H9 (cell line): Measurements from ENCODE around the gene ADAMTS17. TPM values are rescaled to one million over a fixed set of nuclear protein-coding genes. Genes with fewer than 3 reads are reported as not detected.

Experiments used
- DNase-seq: peaks from one replicate; pipeline ENCODE4 v3.0.0-alpha.2; 2017
- H2AFZ ChIP-seq: one replicate; pipeline ENCODE4 v1.6.1; 2013; ENCODE audit warnings: mild to moderate bottlenecking, low read length, control low read depth, moderate library complexity
- H2AK5ac ChIP-seq: 2 replicates; pipeline ENCODE4 v1.6.1; 2013; ENCODE audit warnings: low read length, control low read depth, mixed read lengths; ENCODE audit not compliant: insufficient read length
- H2BK120ac ChIP-seq: one replicate; pipeline ENCODE4 v1.6.1; 2013; ENCODE audit warnings: low read depth, mild to moderate bottlenecking, low read length, control low read depth, inconsistent platforms; ENCODE audit not compliant: poor library complexity, severe bottlenecking
- H2BK12ac ChIP-seq: 2 replicates; pipeline ENCODE4 v1.6.1; 2013; ENCODE audit warnings: low read length, control low read depth, mixed read lengths, low read depth; ENCODE audit not compliant: insufficient read length
- H2BK15ac ChIP-seq: 2 replicates; pipeline ENCODE4 v1.6.1; 2013; ENCODE audit warnings: low read depth, low read length, control low read depth
- H2BK20ac ChIP-seq: one replicate; pipeline ENCODE4 v1.6.1; 2013; ENCODE audit warnings: low read depth, mild to moderate bottlenecking, low read length, control low read depth, inconsistent platforms; ENCODE audit not compliant: poor library complexity, severe bottlenecking
- H2BK5ac ChIP-seq: 2 replicates; pipeline ENCODE4 v1.6.1; 2013; ENCODE audit warnings: low read length, control low read depth, mixed read lengths; ENCODE audit not compliant: insufficient read length
- H3K14ac ChIP-seq: 2 replicates; pipeline ENCODE4 v1.6.1; 2013; ENCODE audit warnings: low read length, control low read depth; ENCODE audit not compliant: insufficient read depth
- H3K18ac ChIP-seq: 2 replicates; pipeline ENCODE4 v1.6.1; 2013; ENCODE audit warnings: low read depth, mild to moderate bottlenecking, mixed read lengths, low read length, control low read depth; ENCODE audit not compliant: insufficient read length
- H3K23ac ChIP-seq: 2 replicates; pipeline ENCODE4 v1.6.1; 2013; ENCODE audit warnings: low read length, control low read depth, mixed read lengths, low read depth; ENCODE audit not compliant: insufficient read length
- H3K23me2 ChIP-seq: 2 replicates; pipeline ENCODE4 v1.6.1; 2013; ENCODE audit warnings: low read depth, mild to moderate bottlenecking, mixed read lengths, low read length, control low read depth; ENCODE audit not compliant: insufficient read length, poor library complexity, severe bottlenecking
- H3K27ac ChIP-seq: 2 replicates; pipeline ENCODE4 v1.5.1; 2013; ENCODE audit warnings: low read length, control low read depth, mixed read lengths, low read depth; ENCODE audit not compliant: insufficient read length
- H3K27me3 ChIP-seq: 2 replicates; pipeline ENCODE4 v1.6.1; 2013; ENCODE audit warnings: low read length, control low read depth, inconsistent platforms; ENCODE audit not compliant: insufficient read depth
- H3K4ac ChIP-seq: 2 replicates; pipeline ENCODE4 v1.6.1; 2013; ENCODE audit warnings: low read depth, mild to moderate bottlenecking, control low read depth, inconsistent platforms, low read length, moderate library complexity
- H3K4me1 ChIP-seq: 2 replicates; pipeline ENCODE4 v1.6.1; 2013; ENCODE audit warnings: low read length, control low read depth, inconsistent platforms; ENCODE audit not compliant: insufficient read depth
- H3K4me2 ChIP-seq: 2 replicates; pipeline ENCODE4 v1.6.1; 2013; ENCODE audit warnings: low read length, control low read depth, mixed read lengths; ENCODE audit not compliant: insufficient read length, insufficient read depth
- H3K56ac ChIP-seq: 2 replicates; pipeline ENCODE4 v1.6.1; 2013; ENCODE audit warnings: low read depth, mild to moderate bottlenecking, mixed read lengths, low read length, control low read depth; ENCODE audit not compliant: insufficient read length
- H3K79me1 ChIP-seq: 2 replicates; pipeline ENCODE4 v1.6.1; 2013; ENCODE audit warnings: low read depth, mild to moderate bottlenecking, moderate library complexity, low read length, control low read depth, inconsistent platforms; ENCODE audit not compliant: insufficient read depth, poor library complexity, severe bottlenecking
- H3K79me2 ChIP-seq: 2 replicates; pipeline ENCODE4 v1.6.1; 2013; ENCODE audit warnings: low read length, control low read depth, inconsistent platforms; ENCODE audit not compliant: insufficient read depth
- H3K9ac ChIP-seq: 2 replicates; pipeline ENCODE4 v1.6.1; 2013; ENCODE audit warnings: low read length, control low read depth, mixed read lengths; ENCODE audit not compliant: insufficient read length; ENCODE audit errors: extremely low read depth
- H3K9me3 ChIP-seq: one replicate; pipeline ENCODE4 v1.6.1; 2013; ENCODE audit warnings: low read depth, low read length, inconsistent platforms; ENCODE audit not compliant: control insufficient read depth
- H3T11ph ChIP-seq: one replicate; pipeline ENCODE4 v1.6.1; 2013; ENCODE audit warnings: mild to moderate bottlenecking, low read length, control low read depth, inconsistent platforms
- H4K20me1 ChIP-seq: one replicate; pipeline ENCODE4 v1.6.1; 2013; ENCODE audit not compliant: control insufficient read depth, insufficient read length, insufficient read depth
- H4K5ac ChIP-seq: 2 replicates; pipeline ENCODE4 v1.6.1; 2013; ENCODE audit warnings: low read depth, mild to moderate bottlenecking, mixed read lengths, low read length, control low read depth; ENCODE audit not compliant: insufficient read length
- H4K8ac ChIP-seq: replicated peaks from 2 replicates; pipeline ENCODE4 v1.6.1; 2013; ENCODE audit warnings: low read length, control low read depth, mixed read lengths, low read depth; ENCODE audit not compliant: insufficient read length
- H4K91ac ChIP-seq: 2 replicates; pipeline ENCODE4 v1.6.1; 2013; ENCODE audit warnings: low read depth, mild to moderate bottlenecking, moderate library complexity, mixed read lengths, low read length, control low read depth; ENCODE audit not compliant: insufficient read length
- H3K27ac Mint-ChIP-seq, 3 experiments: 2 replicates in 2 of 3; 3 replicates in 1 of 3; pipeline ENCODE4 v1.8.0; 2020 to 2021; ENCODE audit warnings: mixed read lengths in 3 of 3, mild to moderate bottlenecking in 1 of 3, moderate library complexity in 1 of 3
- H3K27me3 Mint-ChIP-seq: 2 replicates; pipeline ENCODE4 v1.8.0; 2021; ENCODE audit warnings: low read depth, mild to moderate bottlenecking, moderate library complexity, mixed read lengths
- H3K36me3 Mint-ChIP-seq, 3 experiments: 2 replicates in 2 of 3; 3 replicates in 1 of 3; pipeline ENCODE4 v1.8.0; 2020 to 2021; ENCODE audit warnings: low read depth in 3 of 3, mixed read lengths in 3 of 3; ENCODE audit not compliant: insufficient read depth in 1 of 3
- H3K4me1 Mint-ChIP-seq, 2 experiments: 2 replicates each; pipeline ENCODE4 v1.8.0; 2020; ENCODE audit warnings: mixed read lengths in 2 of 2
- H3K4me3 Mint-ChIP-seq, 2 experiments: 2 replicates in 1 of 2; 3 replicates in 1 of 2; pipeline ENCODE4 v1.8.0; 2020 to 2021; ENCODE audit warnings: mild to moderate bottlenecking in 2 of 2, mixed read lengths in 2 of 2, moderate library complexity in 1 of 2
- H3K9me3 Mint-ChIP-seq, 2 experiments: 2 replicates in 1 of 2; 3 replicates in 1 of 2; pipeline ENCODE4 v1.8.0; 2020; ENCODE audit warnings: mild to moderate bottlenecking in 2 of 2, mixed read lengths in 2 of 2, moderate library complexity in 1 of 2
- WGBS: extraction: QIAGEN DNeasy Blood & Tissue Kit; methylation state at CpG from one replicate; pipeline ENCODE4 v1.1.7; 2013; ENCODE audit warnings: missing lambda C conversion rate, low lambda C conversion rate, mixed read lengths; ENCODE audit not compliant: insufficient read length; ENCODE audit errors: extremely low coverage; 5-methylcytosine and 5-hydroxymethylcytosine counted together
- total RNA-seq: library from RNA; stranded (reverse); gene quantifications from 2 replicates; pipeline ENCODE4 v1.2.1, GENCODE V29; 2021
- TF ChIP-seq, protein P1 (sequence below): fragments of 200-600 bp; sonication (generic); conservative IDR thresholded peaks from 3 replicates; pipeline ENCODE4 v1.8.0; 2021; ENCODE audit warnings: antibody characterized with exemption, mild to moderate bottlenecking

Gene ADAMTS17
- total RNA-seq, 1 experiment from 2014 or later = 2.9 TPM

DNA sequence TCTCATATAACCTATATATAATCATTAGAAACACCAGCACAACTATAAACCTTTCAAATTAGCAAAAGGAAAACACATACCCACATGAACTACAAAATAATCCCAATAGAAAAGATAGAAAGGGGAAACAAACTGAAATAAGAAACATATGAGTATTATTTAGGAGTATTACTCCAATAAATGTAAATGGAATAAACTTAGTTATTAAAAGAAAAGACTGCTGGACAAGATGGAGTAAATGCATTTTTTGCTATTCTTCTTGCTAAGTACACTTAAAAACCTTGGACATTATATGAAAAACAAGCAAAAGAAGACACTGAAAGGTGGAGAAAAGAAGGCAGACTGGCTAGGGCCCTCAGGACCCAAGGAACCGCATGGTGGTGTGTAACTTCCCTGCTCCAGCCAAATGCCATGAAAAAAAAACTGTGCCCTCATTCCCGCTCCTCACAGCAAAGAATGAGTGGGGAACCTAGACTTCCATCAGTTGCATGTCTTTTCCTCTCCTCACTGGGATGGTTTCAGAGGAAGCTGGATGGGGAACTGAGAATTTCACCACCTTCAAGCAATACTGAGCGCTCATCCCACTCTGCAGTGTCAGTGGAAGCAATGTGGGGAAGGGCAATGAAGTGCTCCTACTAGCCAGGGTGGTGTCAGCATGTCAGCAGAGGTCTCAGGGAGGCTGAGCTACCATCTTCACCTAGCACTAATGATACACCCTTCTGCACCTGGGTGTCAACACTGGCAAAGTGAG, 43.7 kb upstream of the ADAMTS17 start:
- H3K27me3 ChIP-seq = no peaks in the 10 kb centered on the region
- no peak overlapping the region for H2BK20ac ChIP-seq
- no peak overlapping the region for H4K5ac ChIP-seq
- no peak overlapping the region for H3T11ph ChIP-seq
- no peaks in the 10 kb centered on the region for H3K79me2 ChIP-seq
- no peak overlapping the region for H3K56ac ChIP-seq
- Mint-ChIP-seq H3K4me3 (no peak overlapping the region), H3K27me3 (peaks cover 3% of the 10 kb centered on the region; the same call in 1 of the 2 replicates), H3K36me3 (peaks cover 17 to 39% (median 25%) of the 10 kb centered on the region in 3 experiments), H3K27ac (no peak overlapping the region), H3K4me1 (no peaks in the 10 kb centered on the region), H3K9me3 (peaks cover 65 to 66% of the 10 kb centered on the region in 2 experiments)
- H2BK15ac ChIP-seq = no peak overlapping the region
- H3K79me1 ChIP-seq = no peaks in the 10 kb centered on the region
- no peak overlapping the region for H3K14ac ChIP-seq
- DNase-seq = no peak
- TF ChIP-seq, protein P1, sequence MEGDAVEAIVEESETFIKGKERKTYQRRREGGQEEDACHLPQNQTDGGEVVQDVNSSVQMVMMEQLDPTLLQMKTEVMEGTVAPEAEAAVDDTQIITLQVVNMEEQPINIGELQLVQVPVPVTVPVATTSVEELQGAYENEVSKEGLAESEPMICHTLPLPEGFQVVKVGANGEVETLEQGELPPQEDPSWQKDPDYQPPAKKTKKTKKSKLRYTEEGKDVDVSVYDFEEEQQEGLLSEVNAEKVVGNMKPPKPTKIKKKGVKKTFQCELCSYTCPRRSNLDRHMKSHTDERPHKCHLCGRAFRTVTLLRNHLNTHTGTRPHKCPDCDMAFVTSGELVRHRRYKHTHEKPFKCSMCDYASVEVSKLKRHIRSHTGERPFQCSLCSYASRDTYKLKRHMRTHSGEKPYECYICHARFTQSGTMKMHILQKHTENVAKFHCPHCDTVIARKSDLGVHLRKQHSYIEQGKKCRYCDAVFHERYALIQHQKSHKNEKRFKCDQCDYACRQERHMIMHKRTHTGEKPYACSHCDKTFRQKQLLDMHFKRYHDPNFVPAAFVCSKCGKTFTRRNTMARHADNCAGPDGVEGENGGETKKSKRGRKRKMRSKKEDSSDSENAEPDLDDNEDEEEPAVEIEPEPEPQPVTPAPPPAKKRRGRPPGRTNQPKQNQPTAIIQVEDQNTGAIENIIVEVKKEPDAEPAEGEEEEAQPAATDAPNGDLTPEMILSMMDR = no peak
- no peak overlapping the region for H3K18ac ChIP-seq
- H3K9ac ChIP-seq = no peak overlapping the region
- no peak overlapping the region for H2BK12ac ChIP-seq
- no peak overlapping the region for H3K23ac ChIP-seq
- no peak overlapping the region for H3K27ac ChIP-seq
- no peak overlapping the region for H2BK5ac ChIP-seq
- no peak overlapping the region for H3K4me2 ChIP-seq
- no peak overlapping the region for H4K91ac ChIP-seq
- whole genome bisulfite sequencing = no CpG with 5 or more reads among the region's 3 CpGs
- no peak overlapping the region for H4K8ac ChIP-seq
- H3K9me3 ChIP-seq = peaks cover 26% of the 10 kb centered on the region
- H3K4ac ChIP-seq = no peak overlapping the region
- H2AK5ac ChIP-seq = no peak overlapping the region
- H2BK120ac ChIP-seq = no peak overlapping the region
- H3K23me2 ChIP-seq = no peaks in the 10 kb centered on the region
- no peaks in the 10 kb centered on the region for H4K20me1 ChIP-seq
- no peak overlapping the region for H2AFZ ChIP-seq
- H3K4me1 ChIP-seq = no peaks in the 10 kb centered on the region
